ENCODE results near the gene UBE2J1. TPM values are rescaled to one million over a fixed set of nuclear protein-coding genes. Genes with fewer than 3 reads are reported as not detected.

Gene UBE2J1
- total and polyA plus RNA-seq, 9 of the 15 experiments (the other 6 are each of a cell fraction or from before 2014, with no cell fraction given) = 11.6 to 32.6 (median 22.0) TPM

- peaks cover 2 to 30% of the 10 kb centered on the region in 2 experiments; a peak in 3 of 5 replicates for H3K27me3 ChIP-seq (ENCODE audit: control insufficient read depth in 2 of 2, insufficient read depth in 2 of 2, low read length in 2 of 2)
- in situ Hi-C loops (cut with MboI) (no loop called here), intact Hi-C loops (cut with micrococcal nuclease) (no loop called here)
- CTCF ChIA-PET (ENCODE audit: low intra/inter-chr PET ratio) = no interaction called here
- no peak overlapping the region for H2AFZ ChIP-seq (ENCODE audit: low read depth, low read length)
- H3K9me3 ChIP-seq (replicated peaks; ENCODE audit: control insufficient read depth, insufficient read depth, low read depth, low read length) = no peaks in the 10 kb centered on the region
- POLR2A ChIA-PET = interaction anchor here (0.7 to 1.0 kb wide), 3 partner anchors 12 to 1056 kb away, joined by 3 read pairs; no protein-coding TSS in a partner anchor
- H3K9me1 ChIP-seq (ENCODE audit: control insufficient read depth, insufficient read depth, low read length) = no peaks in the 10 kb centered on the region
- 0% methylated on average over 6 of the region's 6 CpGs for WGBS (ENCODE audit: insufficient coverage, low coverage, missing lambda C conversion rate)
- H3K79me2 ChIP-seq (ENCODE audit: control insufficient read depth, insufficient read depth, low read length) = no peaks in the 10 kb centered on the region
- no peak overlapping the region for H3K4me2 ChIP-seq (ENCODE audit: insufficient read depth, low read length)
- FAIRE-seq = no peak
- no peak for ATAC-seq
- BruUV-seq (replicated peaks) = no TSS peak
- no peak overlapping the region for H3K9ac ChIP-seq (ENCODE audit: insufficient read depth in 1 of 2, low read depth in 2 of 2, low read length in 2 of 2)
- no peak for DNase-seq (ENCODE audit: extremely low read depth in 1 of 4, low spot score in 3 of 4)
- no peak overlapping the region for H3K4me3 ChIP-seq
- no peak overlapping the region for H3K27ac ChIP-seq (ENCODE audit: extremely low read depth, low read depth, low read length)
- no peaks in the 10 kb centered on the region for H3K4me1 ChIP-seq (replicated peaks in 1 of 2; ENCODE audit: control insufficient read depth in 2 of 2, insufficient read depth in 2 of 2, low read length in 2 of 2)
- H3K36me3 ChIP-seq (ENCODE audit: control insufficient read depth, insufficient read depth, low read length) = no peaks in the 10 kb centered on the region
- H4K20me1 ChIP-seq (replicated peaks; ENCODE audit: control insufficient read depth, insufficient read depth, low read length) = 0 out of 2 replicates have a peak, but pooled peaks cover 4% of the 10 kb centered on the region
- TF ChIP-seq HDAC1 (IDR thresholded peaks at IDR 0.05) = no peak
- no peak for TF ChIP-seq RBBP5 (IDR thresholded peaks at IDR 0.05; ENCODE audit: borderline replicate concordance, insufficient read depth, low read length, poor library complexity, severe bottlenecking)
- TF ChIP-seq, protein P1, sequence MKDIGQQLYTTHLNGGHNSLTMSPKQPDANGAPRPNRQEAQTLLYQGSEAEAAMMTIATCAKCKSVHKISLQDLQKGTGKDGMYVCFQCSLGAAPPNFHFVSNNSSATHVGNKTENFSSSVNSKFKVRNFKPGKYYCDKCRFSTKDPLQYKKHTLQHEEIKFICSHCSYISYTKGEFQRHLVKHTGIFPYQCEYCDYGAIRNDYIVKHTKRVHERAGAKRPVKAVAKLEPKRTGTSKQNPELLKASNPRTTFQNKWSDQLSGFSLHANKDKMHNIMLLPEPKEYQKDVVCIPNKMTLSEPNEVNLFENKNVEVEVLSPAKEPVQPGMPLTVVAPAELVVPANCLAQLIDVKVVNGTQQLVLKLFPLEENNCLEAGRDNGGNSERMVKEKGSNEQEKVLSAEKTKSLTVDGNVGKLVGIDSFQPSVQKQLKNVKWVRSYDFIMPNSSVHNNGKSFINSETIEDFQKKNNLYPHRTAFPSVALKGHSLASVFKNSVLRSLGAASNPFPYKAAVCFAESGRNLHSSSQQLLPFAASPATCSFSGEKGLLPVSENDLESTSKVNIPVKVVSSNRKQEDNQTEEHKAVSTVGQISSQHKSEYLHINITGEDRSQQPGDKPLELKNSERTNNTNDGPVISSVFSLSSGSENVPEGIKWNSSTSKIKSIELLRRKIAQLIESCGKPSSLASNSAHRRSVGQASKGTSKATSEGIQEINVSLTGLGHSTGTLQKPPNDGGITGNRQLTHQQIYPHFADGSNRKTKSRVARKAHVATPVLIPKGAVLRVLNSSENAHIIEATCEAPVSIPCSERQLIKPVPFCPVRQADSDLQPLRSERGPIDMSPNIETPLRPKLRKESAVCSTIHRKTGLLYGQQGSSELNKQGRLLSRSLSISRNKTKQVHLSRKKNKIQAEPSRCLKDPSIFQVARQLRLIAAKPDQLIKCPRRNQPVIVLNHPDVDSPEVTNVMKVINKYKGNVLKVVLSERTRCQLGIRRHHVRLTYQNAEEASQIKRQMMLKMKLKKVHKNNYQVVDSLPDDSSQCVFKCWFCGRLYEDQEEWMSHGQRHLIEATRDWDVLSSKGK (CRISPR knock-in tag; IDR thresholded peaks at IDR 0.05) = no peak
- TF ChIP-seq FOXJ3 (CRISPR knock-in tag; IDR thresholded peaks at IDR 0.05) = no peak
- TF ChIP-seq CEBPG (CRISPR knock-in tag; IDR thresholded peaks at IDR 0.05) = no peak
- TF ChIP-seq CEBPG (tag; conservative IDR thresholded peaks at IDR 0.05 in 1 of 2, IDR thresholded peaks at IDR 0.05 in 1 of 2) = 0 out of 4 replicates have a peak, but pooled peaks of 1 of the 2 experiments have one; percentile 15
- TF ChIP-seq ZNF445 (CRISPR knock-in tag; IDR thresholded peaks at IDR 0.05; ENCODE audit: low read depth) = no peak
- peak; percentile 23; the same call in 1 of the 2 replicates for TF ChIP-seq CEBPB (tag; IDR thresholded peaks at IDR 0.05)
- no peak for TF ChIP-seq ZBTB17 (CRISPR knock-in tag; IDR thresholded peaks at IDR 0.05)
- no peak for TF ChIP-seq JUNB (CRISPR knock-in tag; conservative IDR thresholded peaks at IDR 0.05)
- TF ChIP-seq, protein P2, sequence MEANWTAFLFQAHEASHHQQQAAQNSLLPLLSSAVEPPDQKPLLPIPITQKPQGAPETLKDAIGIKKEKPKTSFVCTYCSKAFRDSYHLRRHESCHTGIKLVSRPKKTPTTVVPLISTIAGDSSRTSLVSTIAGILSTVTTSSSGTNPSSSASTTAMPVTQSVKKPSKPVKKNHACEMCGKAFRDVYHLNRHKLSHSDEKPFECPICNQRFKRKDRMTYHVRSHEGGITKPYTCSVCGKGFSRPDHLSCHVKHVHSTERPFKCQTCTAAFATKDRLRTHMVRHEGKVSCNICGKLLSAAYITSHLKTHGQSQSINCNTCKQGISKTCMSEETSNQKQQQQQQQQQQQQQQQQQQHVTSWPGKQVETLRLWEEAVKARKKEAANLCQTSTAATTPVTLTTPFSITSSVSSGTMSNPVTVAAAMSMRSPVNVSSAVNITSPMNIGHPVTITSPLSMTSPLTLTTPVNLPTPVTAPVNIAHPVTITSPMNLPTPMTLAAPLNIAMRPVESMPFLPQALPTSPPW (CRISPR knock-in tag; IDR thresholded peaks at IDR 0.05) = no peak
Observed at GRCh38 chr6:89400912-89401399, 48.4 kb upstream of the UBE2J1 start.
